ENCODE results near the gene ADAMTS12. TPM values are rescaled to one million over a fixed set of nuclear protein-coding genes. Genes with fewer than 3 reads are reported as not detected.

The ADAMTS12 gene
- total RNA-seq, 2 donors from 2014 or later = 0.42 to 1.1 TPM

- TF ChIP-seq, protein P1, sequence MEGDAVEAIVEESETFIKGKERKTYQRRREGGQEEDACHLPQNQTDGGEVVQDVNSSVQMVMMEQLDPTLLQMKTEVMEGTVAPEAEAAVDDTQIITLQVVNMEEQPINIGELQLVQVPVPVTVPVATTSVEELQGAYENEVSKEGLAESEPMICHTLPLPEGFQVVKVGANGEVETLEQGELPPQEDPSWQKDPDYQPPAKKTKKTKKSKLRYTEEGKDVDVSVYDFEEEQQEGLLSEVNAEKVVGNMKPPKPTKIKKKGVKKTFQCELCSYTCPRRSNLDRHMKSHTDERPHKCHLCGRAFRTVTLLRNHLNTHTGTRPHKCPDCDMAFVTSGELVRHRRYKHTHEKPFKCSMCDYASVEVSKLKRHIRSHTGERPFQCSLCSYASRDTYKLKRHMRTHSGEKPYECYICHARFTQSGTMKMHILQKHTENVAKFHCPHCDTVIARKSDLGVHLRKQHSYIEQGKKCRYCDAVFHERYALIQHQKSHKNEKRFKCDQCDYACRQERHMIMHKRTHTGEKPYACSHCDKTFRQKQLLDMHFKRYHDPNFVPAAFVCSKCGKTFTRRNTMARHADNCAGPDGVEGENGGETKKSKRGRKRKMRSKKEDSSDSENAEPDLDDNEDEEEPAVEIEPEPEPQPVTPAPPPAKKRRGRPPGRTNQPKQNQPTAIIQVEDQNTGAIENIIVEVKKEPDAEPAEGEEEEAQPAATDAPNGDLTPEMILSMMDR (IDR thresholded peaks at IDR 0.05) = no peak
- H3K4me1 ChIP-seq = no peaks in the 10 kb centered on the region
- H3K27ac ChIP-seq = no peak overlapping the region
- DNase-seq = no peak
- H3K27me3 ChIP-seq = no peaks in the 10 kb centered on the region
- intact Hi-C loops (cut with DNase I) = no loop called here
- no peaks in the 10 kb centered on the region for H3K9me3 ChIP-seq
- no peak overlapping the region for H3K9ac ChIP-seq (ENCODE audit: low read depth in 2 of 2, low read length in 2 of 2)
- H3K36me3 ChIP-seq = no peaks in the 10 kb centered on the region
- H3K4me3 ChIP-seq = no peak overlapping the region
These were observed 75.0 kb downstream of the ADAMTS12 start for GRCh38 chr5:33816791-33817190.

DNA sequence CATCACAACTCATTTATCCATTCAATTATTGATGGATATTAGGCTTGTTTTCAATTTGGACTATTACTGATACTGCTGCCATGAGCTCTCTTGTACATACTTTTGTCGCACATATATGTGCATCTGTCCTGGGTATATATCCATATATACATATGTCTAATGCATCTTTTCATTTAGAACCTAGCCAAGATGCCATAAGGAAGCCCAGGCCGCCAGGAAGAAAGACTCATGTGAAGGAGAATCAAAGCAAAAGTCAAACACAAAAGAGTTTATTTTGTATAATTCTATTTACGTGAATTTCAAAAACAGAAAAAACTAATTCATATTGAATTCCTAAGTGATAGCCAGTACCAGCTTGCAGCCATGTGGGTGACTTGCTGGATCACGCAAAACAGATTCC lies 79.0 kb downstream of the ADAMTS12 start:
- Histone ChIP-seq H3K4me3 (no peak overlapping the region), H3K9ac (ENCODE audit: low read depth in 2 of 2, low read length in 2 of 2) (no peak overlapping the region), H3K9me3 (no peaks in the 10 kb centered on the region), H3K36me3 (no peaks in the 10 kb centered on the region), H3K27ac (no peak overlapping the region), H3K27me3 (no peaks in the 10 kb centered on the region), H3K4me1 (no peaks in the 10 kb centered on the region)
- TF ChIP-seq, protein P1 (IDR thresholded peaks at IDR 0.05) = no peak
- no peak for DNase-seq
- intact Hi-C loops (cut with DNase I) = no loop called here

- no peak overlapping the region for H3K4me3 ChIP-seq
- H3K27ac ChIP-seq = no peak overlapping the region
- H3K36me3 ChIP-seq = no peaks in the 10 kb centered on the region
- H3K9ac ChIP-seq (ENCODE audit: low read depth in 2 of 2, low read length in 2 of 2) = no peak overlapping the region
- no peaks in the 10 kb centered on the region for H3K27me3 ChIP-seq
- no peaks in the 10 kb centered on the region for H3K9me3 ChIP-seq
- no peaks in the 10 kb centered on the region for H3K4me1 ChIP-seq
- intact Hi-C loops (cut with DNase I) = no loop called here
- TF ChIP-seq, protein P1 (IDR thresholded peaks at IDR 0.05) = no peak
- no peak for DNase-seq
These were observed 81.2 kb downstream of the ADAMTS12 start for GRCh38 chr5:33810491-33811120.

DNA sequence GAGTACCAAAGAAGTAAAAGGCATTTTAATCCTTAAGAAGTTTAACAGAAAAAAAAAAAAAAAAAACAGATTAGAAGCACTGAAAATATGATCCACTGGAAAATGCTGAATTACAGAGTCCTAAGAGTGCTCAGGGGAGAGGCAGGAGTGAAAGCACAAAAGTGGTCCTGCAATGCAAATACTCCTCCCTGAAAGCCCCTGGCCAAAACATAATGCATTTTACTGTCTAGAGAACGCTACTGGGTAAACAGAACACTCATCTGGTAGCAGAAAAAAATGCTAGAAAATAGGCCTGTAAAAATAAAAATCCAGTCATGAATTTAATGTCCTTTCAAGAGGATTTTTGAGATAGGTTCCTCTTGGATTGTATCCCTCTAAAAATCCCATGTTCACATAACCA lies 81.9 kb downstream of the ADAMTS12 start:
- Histone ChIP-seq H3K27ac (no peak overlapping the region), H3K27me3 (no peaks in the 10 kb centered on the region), H3K9ac (ENCODE audit: low read depth in 2 of 2, low read length in 2 of 2) (no peak overlapping the region), H3K36me3 (no peaks in the 10 kb centered on the region), H3K9me3 (no peaks in the 10 kb centered on the region), H3K4me1 (no peaks in the 10 kb centered on the region), H3K4me3 (no peak overlapping the region)
- no peak for DNase-seq
- TF ChIP-seq, protein P1 (IDR thresholded peaks at IDR 0.05) = no peak
- intact Hi-C loops (cut with DNase I) = no loop called here

GRCh38 chr5:33808699-33809098 lies 83.1 kb downstream of the ADAMTS12 start:
- intact Hi-C loops (cut with DNase I) = no loop called here
- H3K27me3 ChIP-seq = no peaks in the 10 kb centered on the region
- H3K9me3 ChIP-seq = no peaks in the 10 kb centered on the region
- H3K4me3 ChIP-seq = no peak overlapping the region
- TF ChIP-seq, protein P1 (IDR thresholded peaks at IDR 0.05) = no peak
- H3K4me1 ChIP-seq = no peaks in the 10 kb centered on the region
- no peak for DNase-seq
- H3K9ac ChIP-seq (ENCODE audit: low read depth in 2 of 2, low read length in 2 of 2) = no peak overlapping the region
- no peaks in the 10 kb centered on the region for H3K36me3 ChIP-seq
- H3K27ac ChIP-seq = no peak overlapping the region
